SU-DHL-6 (cell line): ENCODE results near the gene BEST2.

Experiments
- H2AFZ ChIP-seq: fragments of 200-600 bp; sonication (generic); 2 replicates; pipeline ENCODE4 v1.6.1; 2014; ENCODE audit warnings: low read depth, mild to moderate bottlenecking, moderate library complexity, mixed read lengths, antibody characterized with exemption, low read length; ENCODE audit not compliant: severe bottlenecking
- H3F3A ChIP-seq: fragments of 200-600 bp; shearing (Covaris generic); 2 replicates; pipeline ENCODE4 v1.6.0; 2016; ENCODE audit warnings: antibody characterized with exemption, mild to moderate bottlenecking; ENCODE audit not compliant: insufficient read depth
- H3K27ac ChIP-seq: fragments of 200-600 bp; sonication (generic); 2 replicates; pipeline ENCODE4 v1.5.1; 2016; ENCODE audit warnings: low read depth, mild to moderate bottlenecking, low read length, moderate library complexity, mixed read lengths
- H3K27me3 ChIP-seq: fragments of 200-600 bp; sonication (generic), shearing (Covaris generic); 2 replicates; pipeline ENCODE4 v1.6.0; 2014; ENCODE audit warnings: mild to moderate bottlenecking, low read length
- H3K36me3 ChIP-seq: fragments of 200-600 bp; sonication (generic); 2 replicates; pipeline ENCODE4 v1.6.1; 2014; ENCODE audit warnings: mild to moderate bottlenecking, low read length, mixed read lengths
- H3K4me2 ChIP-seq: fragments of 300-600, 200-600 bp; shearing (Covaris generic), sonication (generic); 2 replicates; pipeline ENCODE4 v1.6.0; 2014; ENCODE audit warnings: low read length, low read depth, mild to moderate bottlenecking; ENCODE audit not compliant: poor library complexity, severe bottlenecking
- H3K4me3 ChIP-seq: fragments of 200-600 bp; sonication (generic); 2 replicates; pipeline ENCODE4 v1.5.1; 2014; ENCODE audit warnings: antibody characterized with exemption, low read length, mild to moderate bottlenecking, mixed read lengths; ENCODE audit not compliant: insufficient read depth, poor library complexity, severe bottlenecking
- H3K79me2 ChIP-seq: fragments of 200-600 bp; sonication (generic); 2 replicates; pipeline ENCODE4 v1.6.1; 2014; ENCODE audit warnings: mild to moderate bottlenecking, low read length, moderate library complexity; ENCODE audit not compliant: insufficient read depth
- H3K9ac ChIP-seq: fragments of 200-600 bp; sonication (generic); 2 replicates; pipeline ENCODE4 v1.7.0; 2014; ENCODE audit warnings: mild to moderate bottlenecking, low read length
- H3K9me2 ChIP-seq: fragments of 200-600 bp; sonication (generic); replicated peaks from 2 replicates; pipeline ENCODE4 v1.6.1; 2014; ENCODE audit warnings: low read length; ENCODE audit not compliant: insufficient read depth
- H3K9me3 ChIP-seq: fragments of 200-600 bp; sonication (generic); 2 replicates; pipeline ENCODE4 v1.6.1; 2014; ENCODE audit warnings: low read length, mixed read lengths; ENCODE audit not compliant: insufficient read depth
- H4K20me1 ChIP-seq: fragments of 200-600 bp; sonication (generic); 2 replicates; pipeline ENCODE4 v1.6.1; 2014; ENCODE audit warnings: low read depth, mild to moderate bottlenecking, antibody characterized with exemption, low read length, moderate library complexity, mixed read lengths
- CTCF ChIP-seq: fragments of 200-600 bp; sonication (generic); IDR thresholded peaks from one replicate; pipeline ENCODE4 v1.5.1; 2017; ENCODE audit warnings: antibody characterized with exemption, mild to moderate bottlenecking, low read length, moderate library complexity; ENCODE audit not compliant: insufficient read depth, poor library complexity, severe bottlenecking
- EZH2phosphoT487 ChIP-seq: fragments of 200-600 bp; sonication (generic), shearing (Covaris generic); conservative IDR thresholded peaks from 2 replicates; pipeline ENCODE4 v1.6.1; 2018; ENCODE audit warnings: mild to moderate bottlenecking, antibody characterized with exemption, low read length, moderate library complexity, mixed read lengths

Gene BEST2

GRCh38 chr19:12792853-12793289, 41.3 kb downstream of the BEST2 start:
- H3K9ac ChIP-seq, result peak overlapping the region; percentile 77
- no peaks in the 10 kb centered on the region for H3K9me3 ChIP-seq
- peak overlapping the region; percentile 65 for H2AFZ ChIP-seq
- peak overlapping the region; percentile 60 for H3K4me3 ChIP-seq
- no peaks in the 10 kb centered on the region for H3K79me2 ChIP-seq
- no peaks in the 10 kb centered on the region for H3K9me2 ChIP-seq
- peak overlapping the region; percentile 70 for H3K27ac ChIP-seq
- H3K36me3 ChIP-seq, result no peaks in the 10 kb centered on the region
- no peaks in the 10 kb centered on the region for H3K27me3 ChIP-seq
- peak overlapping the region; percentile 94 for H3K4me2 ChIP-seq
- no peak for TF ChIP-seq EZH2phosphoT487
- no peak for TF ChIP-seq CTCF
- no peaks in the 10 kb centered on the region for H4K20me1 ChIP-seq
- peaks cover 36% of the 10 kb centered on the region for H3F3A ChIP-seq

- Histone ChIP-seq H3K9me2 (no peaks in the 10 kb centered on the region), H3K9me3 (no peaks in the 10 kb centered on the region), H3K79me2 (no peaks in the 10 kb centered on the region), H3K4me2 (peak overlapping the region; percentile 94), H3K36me3 (no peaks in the 10 kb centered on the region), H3K4me3 (peak overlapping the region; percentile 60), H4K20me1 (no peaks in the 10 kb centered on the region), H3K27ac (peak overlapping the region; percentile 70), H3F3A (peaks cover 30% of the 10 kb centered on the region), H2AFZ (peak overlapping the region; percentile 65), H3K9ac (peak overlapping the region; percentile 77), H3K27me3 (no peaks in the 10 kb centered on the region)
- TF ChIP-seq CTCF, result no peak
- no peak for TF ChIP-seq EZH2phosphoT487
These were observed 42.0 kb downstream of the BEST2 start for GRCh38 chr19:12793290-12794195.

GRCh38 chr19:12794196-12794941, 42.8 kb downstream of the BEST2 start:
- H3K4me2 ChIP-seq, result peak overlapping the region; percentile 94
- H3K9me3 ChIP-seq, result no peaks in the 10 kb centered on the region
- H3K27ac ChIP-seq, result peak overlapping the region; percentile 56
- no peaks in the 10 kb centered on the region for H3K27me3 ChIP-seq
- no peaks in the 10 kb centered on the region for H3K79me2 ChIP-seq
- peak overlapping the region; percentile 60 for H3K4me3 ChIP-seq
- no peaks in the 10 kb centered on the region for H3K36me3 ChIP-seq
- peak overlapping the region; percentile 65 for H2AFZ ChIP-seq
- H3F3A ChIP-seq, result peaks cover 25% of the 10 kb centered on the region
- TF ChIP-seq EZH2phosphoT487, result no peak
- peak overlapping the region; percentile 77 for H3K9ac ChIP-seq
- H4K20me1 ChIP-seq, result no peaks in the 10 kb centered on the region
- H3K9me2 ChIP-seq, result no peaks in the 10 kb centered on the region
